Uterus (tissue), 4 donors: ENCODE measurements around the gene RHOH. TPM values are rescaled to one million over a fixed set of nuclear protein-coding genes. Genes with fewer than 3 reads are reported as not detected.

Experiments
- DNase-seq, 2 donors: peaks; one replicate each; pipeline ENCODE4 v3.0.0-alpha.2; 2019 to 2020
- H3K27ac ChIP-seq, 2 donors: fragments of 200-600 bp; sonication (generic); 1 replicate in 1 of 2; 2 replicates in 1 of 2; pipeline ENCODE4 v1.5.1; 2016 to 2018
- H3K27me3 ChIP-seq, 2 donors: fragments of 200-600 bp; sonication (generic); one replicate each; pipeline ENCODE4 v1.5.1; 2018 to 2019; ENCODE audit warnings: control low read depth in 1 of 2
- H3K36me3 ChIP-seq, 2 donors: fragments of 200-600 bp; sonication (generic); one replicate each; pipeline ENCODE4 v1.5.1; 2019; ENCODE audit warnings: control low read depth in 1 of 2
- H3K4me1 ChIP-seq, 2 donors: fragments of 200-600 bp; sonication (generic); one replicate each; pipeline ENCODE4 v1.5.1; 2018 to 2019; ENCODE audit warnings: control low read depth in 1 of 2
- H3K4me3 ChIP-seq, 2 donors: fragments of 200-600 bp; sonication (generic); 1 replicate in 1 of 2; 2 replicates in 1 of 2; pipeline ENCODE4 v1.5.1; 2018 to 2019; ENCODE audit warnings: mild to moderate bottlenecking in 1 of 2
- H3K9me3 ChIP-seq, 2 donors: fragments of 200-600 bp; sonication (generic); one replicate each; pipeline ENCODE4 v1.5.1; 2019; ENCODE audit warnings: control low read depth in 1 of 2
- POLR2A ChIP-seq, 2 donors: fragments of 450-650 bp; IDR thresholded peaks; one replicate each; pipeline ENCODE4 v1.6.1; 2016; ENCODE audit warnings: antibody characterized with exemption in 2 of 2, mild to moderate bottlenecking in 1 of 2, moderate library complexity in 1 of 2
- intact Hi-C: fragments of 100-400 bp; cut with DNase I; formaldehyde crosslinking; loops from one replicate; pipeline ENCODE4 v1.15.1; 2023; ENCODE audit warnings: low total_unique reads
- total RNA-seq, 4 donors: library from RNA; depleted of rRNA in 3 of 4; stranded (reverse); fragments of >200 nt in 3 of 4; gene quantifications; one replicate each; pipeline versions ENCODE4 v1.1.0 to v1.2.4, GENCODE V29; 2014 to 2023
- TF ChIP-seq, protein P1 (sequence below), 4 experiments: fragments of 200-600 bp in 2 of 4; fragments of 450-650 bp in 2 of 4; sonication (generic) in 2 of 4; IDR thresholded peaks; one replicate each; pipeline ENCODE4 v1.5.1; 2016 to 2019; ENCODE audit warnings: antibody characterized with exemption in 4 of 4, mild to moderate bottlenecking in 2 of 4, moderate library complexity in 1 of 4
- donor health status: DM: yes; HTN: yes; CAD: no.

RHOH gene
- total RNA-seq, 4 donors from 2014 or later: 1.5 to 37.1 (median 3.0) TPM

- peak overlapping the region in 1 of 2 donors; percentile 56 for H3K27ac ChIP-seq
- H3K4me1 ChIP-seq: no peaks in the 10 kb centered on the region
- no peaks in the 10 kb centered on the region for H3K9me3 ChIP-seq
- no peaks in the 10 kb centered on the region for H3K27me3 ChIP-seq
- no peak for DNase-seq
- no peak overlapping the region for H3K4me3 ChIP-seq
- intact Hi-C loops: no loop called here
- H3K36me3 ChIP-seq: no peaks in the 10 kb centered on the region
- TF ChIP-seq, protein P1, sequence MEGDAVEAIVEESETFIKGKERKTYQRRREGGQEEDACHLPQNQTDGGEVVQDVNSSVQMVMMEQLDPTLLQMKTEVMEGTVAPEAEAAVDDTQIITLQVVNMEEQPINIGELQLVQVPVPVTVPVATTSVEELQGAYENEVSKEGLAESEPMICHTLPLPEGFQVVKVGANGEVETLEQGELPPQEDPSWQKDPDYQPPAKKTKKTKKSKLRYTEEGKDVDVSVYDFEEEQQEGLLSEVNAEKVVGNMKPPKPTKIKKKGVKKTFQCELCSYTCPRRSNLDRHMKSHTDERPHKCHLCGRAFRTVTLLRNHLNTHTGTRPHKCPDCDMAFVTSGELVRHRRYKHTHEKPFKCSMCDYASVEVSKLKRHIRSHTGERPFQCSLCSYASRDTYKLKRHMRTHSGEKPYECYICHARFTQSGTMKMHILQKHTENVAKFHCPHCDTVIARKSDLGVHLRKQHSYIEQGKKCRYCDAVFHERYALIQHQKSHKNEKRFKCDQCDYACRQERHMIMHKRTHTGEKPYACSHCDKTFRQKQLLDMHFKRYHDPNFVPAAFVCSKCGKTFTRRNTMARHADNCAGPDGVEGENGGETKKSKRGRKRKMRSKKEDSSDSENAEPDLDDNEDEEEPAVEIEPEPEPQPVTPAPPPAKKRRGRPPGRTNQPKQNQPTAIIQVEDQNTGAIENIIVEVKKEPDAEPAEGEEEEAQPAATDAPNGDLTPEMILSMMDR (IDR thresholded peaks at IDR 0.05): no peak
- no peak for TF ChIP-seq POLR2A (IDR thresholded peaks at IDR 0.05)
These were observed 14.7 kb downstream of the RHOH start for GRCh38 chr4:40211224-40212185.

- Histone ChIP-seq H3K27me3 (no peaks in the 10 kb centered on the region), H3K27ac (peak overlapping the region in 1 of 2 donors; percentile 56), H3K4me3 (no peak overlapping the region), H3K4me1 (no peaks in the 10 kb centered on the region), H3K36me3 (no peaks in the 10 kb centered on the region), H3K9me3 (no peaks in the 10 kb centered on the region)
- intact Hi-C loops: no loop called here
- TF ChIP-seq POLR2A (IDR thresholded peaks at IDR 0.05): no peak
- TF ChIP-seq, protein P1 (IDR thresholded peaks at IDR 0.05): no peak
- no peak for DNase-seq
These were observed 16.1 kb downstream of the RHOH start for GRCh38 chr4:40212674-40213527.

DNA sequence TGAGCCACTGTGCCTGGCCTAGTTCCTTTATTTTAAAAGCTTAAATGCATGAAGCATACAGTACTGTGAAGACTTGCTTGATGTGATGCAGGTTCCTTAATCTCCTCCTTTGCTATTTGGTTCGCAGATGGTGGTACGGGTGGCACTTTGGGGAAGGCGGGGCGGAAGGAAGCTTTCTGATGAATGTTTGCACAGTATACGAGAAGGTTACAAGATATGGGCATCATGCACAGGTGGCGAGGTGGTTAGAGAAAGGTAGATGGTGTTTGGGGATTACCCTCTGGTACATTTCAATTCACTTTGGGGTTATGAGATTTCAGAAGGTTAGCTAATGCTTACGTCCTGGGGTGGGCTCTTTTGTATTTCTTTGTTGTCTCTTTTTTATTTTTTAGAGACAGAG lies 17.2 kb downstream of the RHOH start:
- Histone ChIP-seq H3K4me1 (no peaks in the 10 kb centered on the region), H3K4me3 (no peak overlapping the region), H3K27ac (no peak overlapping the region), H3K9me3 (no peaks in the 10 kb centered on the region), H3K27me3 (no peaks in the 10 kb centered on the region), H3K36me3 (no peaks in the 10 kb centered on the region)
- intact Hi-C loops: no loop called here
- DNase-seq: no peak
- TF ChIP-seq POLR2A (IDR thresholded peaks at IDR 0.05): no peak
- TF ChIP-seq, protein P1 (IDR thresholded peaks at IDR 0.05): no peak

DNA sequence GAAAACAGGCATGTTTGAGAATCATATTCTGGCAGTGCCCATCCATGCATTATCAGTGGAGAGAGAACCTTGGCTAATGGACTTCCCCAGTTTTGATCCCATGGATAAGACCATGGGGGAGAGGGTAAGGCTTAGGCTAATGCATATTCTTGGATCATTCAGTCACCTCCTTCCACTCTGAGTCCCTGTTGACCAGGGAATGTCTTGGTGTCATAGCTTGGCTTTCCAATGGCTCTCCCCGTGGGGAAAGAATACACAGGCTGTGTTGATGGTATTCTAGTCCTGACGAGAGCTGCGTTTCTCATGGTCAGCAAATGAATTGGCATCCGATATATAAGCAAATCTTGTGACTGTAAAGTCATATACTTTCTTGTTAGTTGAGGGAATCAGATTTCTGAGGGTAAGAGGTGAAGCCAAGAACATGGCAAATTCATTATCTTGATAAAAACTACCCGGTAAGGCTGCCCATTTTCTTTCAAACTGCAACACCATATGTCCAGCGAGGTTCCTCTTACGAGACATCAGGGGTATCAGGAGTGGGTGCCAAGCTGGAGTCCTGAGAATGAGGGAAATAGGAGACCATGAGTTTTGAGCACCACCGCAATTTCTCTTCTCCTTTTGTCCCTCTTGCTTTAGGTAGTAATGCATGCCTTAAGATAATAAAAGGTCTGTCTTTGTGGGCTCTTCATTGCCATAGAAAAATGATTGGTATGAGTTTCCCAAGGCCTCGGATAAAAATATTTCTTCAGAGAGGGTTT lies 18.0 kb downstream of the RHOH start:
- Histone ChIP-seq H3K9me3 (no peaks in the 10 kb centered on the region), H3K27me3 (no peaks in the 10 kb centered on the region), H3K4me3 (no peak overlapping the region), H3K36me3 (no peaks in the 10 kb centered on the region), H3K27ac (no peak overlapping the region), H3K4me1 (no peaks in the 10 kb centered on the region)
- no peak for DNase-seq
- intact Hi-C loops: no loop called here
- TF ChIP-seq, protein P1 (IDR thresholded peaks at IDR 0.05): no peak
- no peak for TF ChIP-seq POLR2A (IDR thresholded peaks at IDR 0.05)
